HCT116 (cell line): ENCODE results near the gene TMEM186. TPM values are rescaled to one million over a fixed set of nuclear protein-coding genes. Genes with fewer than 3 reads are reported as not detected.
A peak's percentile ranks its signal among the peaks of the same experiment; 100 is the strongest.

ENCODE experiments used
- ATAC-seq: fragments of 200-7000 bp; cut with Tn5 transposase; 2 replicates; pipeline ENCODE4 v1.9.1; 2020; ENCODE audit warnings: mild to moderate bottlenecking, moderate library complexity
- BruUV-seq: library from RNA; stranded (reverse); fragments of 400-500 nt; replicated peaks from 2 replicates; lab custom pipeline; 2021; lab: Mats Ljungman, UMichigan
- CTCF ChIA-PET: fragments of 300-600 bp; sonication (Branson Sonifier 250); formaldehyde crosslinking; loops from one replicate; lab custom pipeline; 2021; ENCODE audit warnings: antibody characterized with exemption; lab: Charles Lee
- POLR2A ChIA-PET: fragments of 300-600, 350-600 bp; sonication (Branson Sonifier 250); formaldehyde crosslinking; loops from one replicate; lab custom pipeline; 2021; ENCODE audit warnings: antibody characterized with exemption; lab: Charles Lee
- RAD21 ChIA-PET, 2 experiments: fragments of 300-600 bp; sonication (Branson Sonifier 250); formaldehyde crosslinking; loops; one replicate each; lab custom pipeline; 2023; ENCODE audit warnings: low total read pairs in 2 of 2; ENCODE audit not compliant: uncharacterized antibody in 2 of 2, unreplicated experiment in 2 of 2, low non-redundant PET in 1 of 2; lab: Charles Lee
- DNase-seq: peaks from one replicate; pipeline ENCODE4 v3.0.0-alpha.2; 2010; ENCODE audit warnings: low read depth, low spot score
- H2AFZ ChIP-seq: fragments of 200-600 bp; shearing (Covaris generic), sonication (generic); 2 replicates; pipeline ENCODE4 v1.6.1; 2017; ENCODE audit warnings: low read depth, mixed run types, mixed read lengths, antibody characterized with exemption, low read length; ENCODE audit not compliant: poor library complexity, severe bottlenecking
- H3K27ac ChIP-seq: 2 replicates; pipeline ENCODE4 v1.5.1; 2012; ENCODE audit warnings: low read depth, low read length
- H3K27me3 ChIP-seq: fragments of 200-600 bp; sonication (generic); 2 replicates; pipeline ENCODE4 v1.6.1; 2016; ENCODE audit warnings: mixed run types, low read length, mixed read lengths; ENCODE audit not compliant: insufficient read depth
- H3K36me3 ChIP-seq, 2 experiments: fragments of 200-500 bp in 1 of 2; fragments of 200-600 bp in 1 of 2; sonication (Bioruptor generic) in 1 of 2; sonication (generic) in 1 of 2; 2 replicates each; pipeline versions ENCODE4 v1.5.1 to v1.6.1; 2014 to 2016; ENCODE audit warnings: low read length in 2 of 2, inconsistent platforms in 1 of 2, mixed read lengths in 1 of 2, mixed run types in 1 of 2; ENCODE audit not compliant: insufficient read depth in 2 of 2, control insufficient read depth in 1 of 2
- H3K4me1 ChIP-seq, 2 experiments: fragments of 200-600 bp in 1 of 2; sonication (generic) in 1 of 2; 2 replicates each; pipeline versions ENCODE4 v1.5.1 to v1.6.1; 2012 to 2017; ENCODE audit warnings: low read length in 2 of 2, inconsistent platforms in 1 of 2, mild to moderate bottlenecking in 1 of 2, mixed read lengths in 1 of 2, mixed run types in 1 of 2, moderate library complexity in 1 of 2; ENCODE audit not compliant: insufficient read depth in 2 of 2, control insufficient read depth in 1 of 2
- H3K4me2 ChIP-seq: fragments of 200-600 bp; sonication (generic); 2 replicates; pipeline ENCODE4 v1.6.1; 2017; ENCODE audit warnings: mixed run types, low read length, mixed read lengths
- H3K4me3 ChIP-seq, 2 experiments: fragments of 200-600 bp in 1 of 2; sonication (generic) in 1 of 2; replicated peaks in 1 of 2; 2 replicates each; pipeline ENCODE4 v1.5.1; 2011 to 2016; ENCODE audit warnings: low read length in 2 of 2, control low read depth in 1 of 2, low read depth in 1 of 2, mild to moderate bottlenecking in 1 of 2, mixed read lengths in 1 of 2, mixed run types in 1 of 2
- H3K79me2 ChIP-seq: fragments of 200-600 bp; sonication (generic); 2 replicates; pipeline ENCODE4 v1.6.1; 2017; ENCODE audit warnings: mild to moderate bottlenecking, mixed run types, low read length, moderate library complexity, mixed read lengths; ENCODE audit not compliant: insufficient read depth
- H3K9ac ChIP-seq: fragments of 200-600 bp; sonication (generic); 2 replicates; pipeline ENCODE4 v1.6.1; 2016; ENCODE audit warnings: low read length, mixed read lengths
- H3K9me2 ChIP-seq: fragments of 200-600 bp; sonication (generic), shearing (Covaris generic); 2 replicates; pipeline ENCODE4 v1.6.1; 2017; ENCODE audit warnings: mixed run types, mild to moderate bottlenecking, moderate library complexity; ENCODE audit not compliant: insufficient read depth
- H3K9me3 ChIP-seq, 2 experiments: fragments of 200-500 bp in 1 of 2; fragments of 200-600 bp in 1 of 2; sonication (Bioruptor generic) in 1 of 2; sonication (generic) in 1 of 2; 2 replicates each; pipeline ENCODE4 v1.6.1; 2014 to 2017; ENCODE audit warnings: low read length in 2 of 2, mixed read lengths in 2 of 2, inconsistent platforms in 1 of 2, low read depth in 1 of 2, mild to moderate bottlenecking in 1 of 2, mixed run types in 1 of 2, moderate library complexity in 1 of 2; ENCODE audit not compliant: control insufficient read depth in 1 of 2, insufficient read depth in 1 of 2
- H4K20me1 ChIP-seq: fragments of 200-600 bp; sonication (generic), shearing (Covaris generic); 2 replicates; pipeline ENCODE4 v1.6.1; 2017; ENCODE audit warnings: mixed run types, mild to moderate bottlenecking, moderate library complexity; ENCODE audit not compliant: insufficient read depth
- ATF3 ChIP-seq: IDR thresholded peaks from 2 replicates; pipeline ENCODE4 v1.6.1; 2012
- CEBPB ChIP-seq: IDR thresholded peaks from 2 replicates; pipeline ENCODE4 v1.6.1; 2012; ENCODE audit warnings: low read depth
- CTCF ChIP-seq, 3 experiments: fragments of 200-600 bp in 1 of 3; sonication (generic) in 1 of 3; IDR thresholded peaks in 2 of 3; conservative IDR thresholded peaks in 1 of 3; 2 replicates each; pipeline ENCODE4 v1.5.1; 2012 to 2017; ENCODE audit warnings: low read depth in 2 of 3, low read length in 2 of 3, antibody characterized with exemption in 1 of 3, borderline replicate concordance in 1 of 3, control low read depth in 1 of 3, mild to moderate bottlenecking in 1 of 3, mixed read lengths in 1 of 3, mixed run types in 1 of 3, moderate library complexity in 1 of 3; ENCODE audit not compliant: insufficient read depth in 1 of 3
- ELF1 ChIP-seq: IDR thresholded peaks from 2 replicates; pipeline ENCODE4 v1.6.1; 2012; ENCODE audit warnings: low read depth, borderline replicate concordance
- EZH2 ChIP-seq: fragments of 200-600 bp; sonication (generic); IDR thresholded peaks from 2 replicates; pipeline ENCODE4 v1.6.1; 2017; ENCODE audit warnings: antibody characterized with exemption, mixed run types
- EZH2phosphoT487 ChIP-seq: fragments of 200-600 bp; IDR thresholded peaks from 2 replicates; pipeline ENCODE4 v1.6.1; 2018; ENCODE audit warnings: antibody characterized with exemption, borderline replicate concordance
- FOSL1 ChIP-seq: IDR thresholded peaks from 2 replicates; pipeline ENCODE4 v1.6.1; 2012; ENCODE audit warnings: low read depth
- JUND ChIP-seq: IDR thresholded peaks from 2 replicates; pipeline ENCODE4 v1.6.1; 2012
- MAX ChIP-seq: IDR thresholded peaks from 2 replicates; pipeline ENCODE4 v1.6.1; 2012
- POLR2A ChIP-seq: IDR thresholded peaks from 2 replicates; pipeline ENCODE4 v1.7.0; 2011; ENCODE audit warnings: borderline replicate concordance; ENCODE audit not compliant: insufficient read depth, insufficient read length; ENCODE audit errors: extremely low read depth
- POLR2AphosphoS5 ChIP-seq: IDR thresholded peaks from 2 replicates; pipeline ENCODE4 v1.6.1; 2011; ENCODE audit warnings: mild to moderate bottlenecking, low read depth, low read length, moderate library complexity
- RAD21 ChIP-seq: IDR thresholded peaks from 2 replicates; pipeline ENCODE4 v1.6.1; 2012; ENCODE audit warnings: low read depth, mild to moderate bottlenecking
- REST ChIP-seq: IDR thresholded peaks from 2 replicates; pipeline ENCODE4 v1.6.1; 2012; ENCODE audit warnings: low read depth
- SIN3A ChIP-seq: IDR thresholded peaks from 2 replicates; pipeline ENCODE4 v1.6.1; 2012; ENCODE audit warnings: low read depth
- SP1 ChIP-seq: IDR thresholded peaks from 2 replicates; pipeline ENCODE4 v1.6.1; 2012; ENCODE audit warnings: low read depth
- SRF ChIP-seq: IDR thresholded peaks from 2 replicates; pipeline ENCODE4 v1.6.1; 2012; ENCODE audit warnings: low read depth
- YY1 ChIP-seq: IDR thresholded peaks from 2 replicates; pipeline ENCODE4 v1.6.1; 2011; ENCODE audit warnings: low read length, low read depth, moderate library complexity, mild to moderate bottlenecking; ENCODE audit not compliant: insufficient replicate concordance; ENCODE audit errors: extremely low read depth
- ZBTB33 ChIP-seq: IDR thresholded peaks from 2 replicates; pipeline ENCODE4 v1.6.1; 2011; ENCODE audit warnings: mild to moderate bottlenecking, low read length, moderate library complexity; ENCODE audit not compliant: insufficient replicate concordance; ENCODE audit errors: extremely low read depth
- ZNF274 ChIP-seq: fragments of 200-500 bp; sonication (Bioruptor generic); IDR thresholded peaks from 2 replicates; pipeline ENCODE4 v1.6.1; 2014; ENCODE audit warnings: mild to moderate bottlenecking, low read depth, low read length, inconsistent platforms
- intact Hi-C: fragments of 100-400 bp; cut with micrococcal nuclease; formaldehyde crosslinking; loops from 2 replicates; pipeline ENCODE4 v1.10.0; 2022
- total RNA-seq: library from RNA; stranded (reverse); gene quantifications from one replicate; pipeline ENCODE4 v1.2.1, GENCODE V29; 2021; ENCODE audit not compliant: unreplicated experiment

TMEM186 gene
- total RNA-seq, 1 experiment from 2014 or later, result 14.0 TPM

GRCh38 chr16:8796469-8797363 lies 723 bp downstream of the TMEM186 start:
- POLR2A ChIA-PET, result no interaction called here
- ATAC-seq, result peak; percentile 8
- intact Hi-C loops, result no loop called here
- Histone ChIP-seq H3K27me3 (no peaks in the 10 kb centered on the region), H3K79me2 (peaks cover 67% of the 10 kb centered on the region), H3K27ac (peak overlapping the region; percentile 40), H3K9me2 (no peaks in the 10 kb centered on the region), H2AFZ (no peak overlapping the region), H4K20me1 (peaks cover 4% of the 10 kb centered on the region; the same call in 1 of the 2 replicates), H3K9ac (peak overlapping the region; percentile 91), H3K4me3 (peak overlapping the region; percentile 87 to 97), H3K36me3 (peaks cover 9 to 13% of the 10 kb centered on the region in 2 experiments), H3K4me2 (peak overlapping the region; percentile 80), H3K4me1 (peaks cover 12 to 24% of the 10 kb centered on the region in 2 experiments), H3K9me3 (no peaks in the 10 kb centered on the region)
- RAD21 ChIA-PET, result no interaction called here
- TSS peak; percentile 87 for BruUV-seq
- TF ChIP-seq CTCF (IDR thresholded peaks at IDR 0.05 in 2 of 3, conservative IDR thresholded peaks at IDR 0.05 in 1 of 3; ENCODE audit: borderline replicate concordance in 1 of 3, insufficient read depth in 1 of 3, low read depth in 2 of 3, low read length in 2 of 3), result no peak
- TF ChIP-seq SIN3A, result no peak
- TF ChIP-seq CEBPB, result no peak
- TF ChIP-seq RAD21, result no peak
- TF ChIP-seq JUND, result no peak
- no peak for TF ChIP-seq FOSL1
- no peak for TF ChIP-seq POLR2AphosphoS5
- no peak for TF ChIP-seq ELF1
- no peak for TF ChIP-seq ZBTB33
- no peak for TF ChIP-seq POLR2A
- no peak for TF ChIP-seq SP1
- no peak for TF ChIP-seq ZNF274
- no peak for TF ChIP-seq SRF
- no peak for TF ChIP-seq ATF3
- TF ChIP-seq MAX, result no peak
- no peak for TF ChIP-seq EZH2
- TF ChIP-seq REST, result no peak
- TF ChIP-seq YY1, result no peak
- TF ChIP-seq EZH2phosphoT487, result no peak
- CTCF ChIA-PET, result no interaction called here
- no peak for DNase-seq
